ENCODE measurements around the gene IL17RA. TPM values are rescaled to one million over a fixed set of nuclear protein-coding genes. Genes with fewer than 3 reads are reported as not detected.
"Not testable (repeated sequence)": the region's sequence is repeated elsewhere in the genome, so short reads cannot be mapped to it uniquely, and the experiment has no call there.

IL17RA gene
- 3.6 and 4.3 TPM in 2 replicates for total RNA-seq (2014; rRNA removed; shearing (Covaris generic))

GRCh38 chr22:17084554-17085276 is at the start of gene IL17RA:
IL17RA (plus strand) TSS chr22:17085000; CDS start chr22:17085092, 92 bp downstream.
- DNase-seq, result peak; percentile 98
- H3K4me3 ChIP-seq (ENCODE audit: insufficient read depth, low read depth, low read length), result peak within 1 kb of the TSS; percentile 66
- no peaks in the 10 kb centered on the region for H3K36me3 ChIP-seq (replicated peaks; ENCODE audit: control insufficient read depth, insufficient read depth, low read length)
- peaks cover 23% of the 10 kb centered on the region for H3K27me3 ChIP-seq (ENCODE audit: control insufficient read depth, insufficient read depth, low read length)

DNA sequence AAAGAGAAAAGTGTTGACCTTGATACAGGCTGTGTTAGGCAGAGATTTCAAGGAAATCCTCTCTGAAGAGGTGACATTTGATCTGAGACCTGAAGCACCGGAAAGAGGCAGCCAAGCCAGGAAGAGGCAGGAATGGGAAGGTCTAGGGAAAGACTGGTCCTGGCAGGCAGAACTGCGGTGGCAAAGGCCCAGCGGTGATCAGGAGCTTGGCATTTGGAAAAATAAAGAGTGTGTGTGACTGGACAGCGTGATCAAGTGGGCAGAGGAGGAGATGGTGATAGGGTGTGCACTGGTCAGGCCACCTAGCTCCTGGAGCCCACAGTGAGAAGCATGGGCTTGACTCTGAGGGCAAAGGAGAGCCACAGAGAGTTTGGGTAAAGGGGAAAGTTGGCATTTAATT is 49.6 kb upstream of the IL17RA start:
- Histone ChIP-seq H3K4me3 (ENCODE audit: insufficient read depth, low read depth, low read length) (no peak overlapping the region), H3K27me3 (ENCODE audit: control insufficient read depth, insufficient read depth, low read length) (no peaks in the 10 kb centered on the region; the same call in 1 of the 2 replicates), H3K36me3 (replicated peaks; ENCODE audit: control insufficient read depth, insufficient read depth, low read length) (no peaks in the 10 kb centered on the region)
- DNase-seq, result no peak

DNA sequence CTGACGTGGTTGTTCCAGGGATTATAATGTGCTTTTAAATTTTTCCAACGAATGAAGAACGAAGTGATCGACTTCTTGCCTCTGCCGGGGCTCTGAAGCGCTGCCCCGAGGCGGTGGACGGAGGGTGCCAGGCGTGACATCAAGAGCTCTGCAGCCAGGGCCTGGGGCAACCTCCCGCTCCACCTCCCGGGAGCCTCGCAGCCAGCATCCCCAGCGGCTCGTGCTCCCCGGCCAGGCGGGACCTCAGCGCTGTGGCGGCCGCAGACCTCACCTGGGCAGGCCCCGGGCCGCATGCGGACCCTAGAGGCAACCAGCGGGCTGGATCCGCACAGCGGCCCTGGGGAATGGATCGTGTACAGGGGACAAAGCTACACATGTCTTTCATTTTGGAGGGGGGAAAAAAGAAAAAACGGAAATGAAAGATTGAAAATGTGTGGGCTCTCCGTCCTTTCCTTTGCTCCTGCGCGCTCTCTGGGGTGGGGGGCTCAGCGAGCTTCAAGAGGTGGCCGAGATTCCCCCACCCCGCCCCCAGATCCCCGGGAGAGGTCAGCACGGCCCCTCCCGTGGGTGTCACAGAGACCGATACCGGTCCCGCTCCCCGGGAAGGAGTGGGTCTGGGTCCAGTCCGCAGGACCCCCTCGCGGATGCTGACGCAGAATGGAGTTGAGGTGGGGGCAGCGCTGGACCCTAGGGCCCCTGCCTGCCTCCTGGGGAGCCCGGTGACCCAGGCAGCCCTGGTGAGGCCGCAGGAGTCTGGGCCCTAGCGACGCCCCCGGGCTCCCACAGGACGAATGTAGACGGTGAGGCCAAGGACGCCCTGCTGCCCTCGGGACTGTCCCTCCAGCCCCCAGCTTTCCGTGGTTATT is 48.6 kb upstream of the IL17RA start:
- not testable (repeated sequence) for H3K4me3 ChIP-seq (ENCODE audit: insufficient read depth, low read depth, low read length); H3K27me3 ChIP-seq (ENCODE audit: control insufficient read depth, insufficient read depth, low read length); H3K36me3 ChIP-seq (replicated peaks; ENCODE audit: control insufficient read depth, insufficient read depth, low read length)
- DNase-seq, result peak; percentile 47

- H3K27me3 ChIP-seq (ENCODE audit: control insufficient read depth, insufficient read depth, low read length); H3K4me3 ChIP-seq (ENCODE audit: insufficient read depth, low read depth, low read length); H3K36me3 ChIP-seq (replicated peaks; ENCODE audit: control insufficient read depth, insufficient read depth, low read length): not testable (repeated sequence)
- DNase-seq, result peak; percentile 38
Observed at GRCh38 chr22:17036842-17037711, 47.7 kb upstream of the IL17RA start.

- H3K4me3 ChIP-seq (ENCODE audit: insufficient read depth, low read depth, low read length), result no peak overlapping the region
- H3K36me3 ChIP-seq (replicated peaks; ENCODE audit: control insufficient read depth, insufficient read depth, low read length), result no peaks in the 10 kb centered on the region
- no peaks in the 10 kb centered on the region for H3K27me3 ChIP-seq (ENCODE audit: control insufficient read depth, insufficient read depth, low read length)
- DNase-seq, result no peak
Observed at GRCh38 chr22:17043521-17043920, 41.3 kb upstream of the IL17RA start.

GRCh38 chr22:17046566-17047348 is 38.0 kb upstream of the IL17RA start:
- no peak for DNase-seq
- Histone ChIP-seq H3K36me3 (replicated peaks; ENCODE audit: control insufficient read depth, insufficient read depth, low read length) (no peaks in the 10 kb centered on the region), H3K4me3 (ENCODE audit: insufficient read depth, low read depth, low read length) (no peak overlapping the region), H3K27me3 (ENCODE audit: control insufficient read depth, insufficient read depth, low read length) (no peaks in the 10 kb centered on the region)

DNA sequence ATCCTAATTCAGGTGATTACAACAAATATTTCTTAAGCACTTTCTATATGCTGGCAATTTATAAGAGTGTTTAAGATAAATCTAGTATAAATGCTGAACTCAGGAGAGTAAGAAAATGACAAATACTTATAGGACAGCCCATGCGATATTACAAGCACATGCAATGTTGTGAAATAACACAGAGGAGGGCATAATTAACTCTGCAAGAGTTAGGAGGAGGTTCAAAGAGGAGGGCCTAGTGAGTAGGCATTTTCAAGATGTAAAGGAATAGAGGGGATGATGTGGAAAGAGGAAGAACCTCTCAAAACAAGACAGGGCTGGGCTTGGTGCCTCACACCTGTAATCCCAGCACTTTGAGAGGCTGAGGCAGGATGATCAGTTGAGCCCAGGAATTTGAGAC is 37.1 kb upstream of the IL17RA start:
- DNase-seq, result no peak
- Histone ChIP-seq H3K27me3 (ENCODE audit: control insufficient read depth, insufficient read depth, low read length) (no peaks in the 10 kb centered on the region), H3K4me3 (ENCODE audit: insufficient read depth, low read depth, low read length) (no peak overlapping the region), H3K36me3 (replicated peaks; ENCODE audit: control insufficient read depth, insufficient read depth, low read length) (no peaks in the 10 kb centered on the region)

DNA sequence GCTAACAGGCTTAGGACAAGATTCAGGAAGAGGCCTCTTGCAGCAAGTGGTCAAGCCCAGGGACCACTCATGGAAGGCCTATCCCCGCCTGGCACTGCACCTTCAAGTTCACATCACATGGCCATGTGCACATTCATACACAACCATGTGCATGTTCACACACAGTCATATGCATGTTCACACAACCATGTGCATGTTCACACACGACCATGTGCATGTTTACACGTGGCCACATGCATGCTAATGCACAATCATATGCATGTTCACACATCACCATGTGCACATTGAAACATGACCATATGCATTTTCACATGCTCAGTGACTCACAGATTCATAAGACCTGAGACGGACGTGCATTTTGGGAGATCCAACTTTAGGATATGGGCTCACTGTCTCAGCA is 28.7 kb upstream of the IL17RA start:
- Histone ChIP-seq H3K27me3 (ENCODE audit: control insufficient read depth, insufficient read depth, low read length) (no peaks in the 10 kb centered on the region), H3K4me3 (ENCODE audit: insufficient read depth, low read depth, low read length) (no peak overlapping the region), H3K36me3 (replicated peaks; ENCODE audit: control insufficient read depth, insufficient read depth, low read length) (no peaks in the 10 kb centered on the region)
- no peak for DNase-seq

DNA sequence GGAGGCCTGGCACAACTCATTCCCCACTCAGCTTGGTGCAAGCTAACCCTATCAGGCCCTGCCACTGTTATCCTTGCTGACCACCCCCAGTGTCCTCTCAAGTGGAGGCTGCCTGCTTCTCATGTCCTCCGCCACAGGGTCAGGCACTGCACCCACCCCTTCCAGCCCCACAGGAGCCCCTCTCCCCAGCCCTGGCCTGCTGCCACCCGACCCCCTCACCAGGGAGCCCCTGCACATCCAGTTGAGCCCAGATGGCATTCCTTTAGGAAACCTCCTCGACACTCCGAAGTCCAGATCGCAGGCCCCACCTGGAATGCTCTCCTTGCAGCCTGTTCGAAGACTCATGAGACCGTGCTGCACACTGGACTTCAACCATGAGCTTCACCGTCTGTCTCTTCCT is 28.0 kb upstream of the IL17RA start:
- no peaks in the 10 kb centered on the region for H3K36me3 ChIP-seq (replicated peaks; ENCODE audit: control insufficient read depth, insufficient read depth, low read length)
- no peak overlapping the region for H3K4me3 ChIP-seq (ENCODE audit: insufficient read depth, low read depth, low read length)
- no peaks in the 10 kb centered on the region for H3K27me3 ChIP-seq (ENCODE audit: control insufficient read depth, insufficient read depth, low read length)
- DNase-seq, result no peak

DNA sequence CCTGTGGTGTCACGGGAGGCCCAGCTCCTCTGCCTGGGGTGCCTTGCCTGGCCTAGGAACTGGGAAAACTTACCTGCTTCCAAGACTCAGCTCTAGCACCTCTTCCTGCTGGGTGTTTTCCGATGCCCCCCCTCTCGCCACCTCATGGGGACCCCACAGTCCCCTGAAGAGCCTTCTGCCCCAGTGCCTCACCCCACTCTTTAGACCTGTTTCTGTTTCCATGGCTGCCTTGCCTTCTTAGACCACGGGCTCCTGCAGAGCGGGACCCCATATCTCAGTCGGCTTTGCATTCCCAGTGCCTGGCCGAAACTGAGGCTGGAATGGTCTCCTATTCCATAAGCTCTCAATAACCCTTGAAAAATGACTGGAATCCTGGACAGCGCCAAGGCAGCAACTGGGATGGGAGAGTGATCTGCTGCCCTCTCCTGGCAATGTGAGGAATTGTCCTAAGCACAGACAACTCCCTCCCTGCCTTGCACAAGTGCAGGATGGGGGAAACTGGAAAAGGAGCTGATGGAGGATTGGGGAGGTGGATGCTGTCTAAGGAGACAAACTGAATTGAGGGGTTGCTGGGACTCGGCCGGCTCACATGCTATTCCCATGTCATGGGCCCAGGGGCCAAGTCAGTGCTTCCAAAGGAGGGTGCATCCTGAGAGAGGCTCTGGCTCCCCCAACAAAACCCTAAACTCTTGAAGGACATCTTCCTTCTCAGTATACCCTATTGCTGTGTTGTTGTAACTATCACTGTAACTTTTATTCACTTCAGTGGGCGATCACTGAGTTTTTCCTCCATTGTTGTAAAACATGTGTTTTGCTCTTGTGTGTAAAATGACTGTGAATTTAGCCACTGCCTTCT is 26.6 kb upstream of the IL17RA start:
- Histone ChIP-seq H3K4me3 (ENCODE audit: insufficient read depth, low read depth, low read length) (no peak overlapping the region), H3K27me3 (ENCODE audit: control insufficient read depth, insufficient read depth, low read length) (no peaks in the 10 kb centered on the region), H3K36me3 (replicated peaks; ENCODE audit: control insufficient read depth, insufficient read depth, low read length) (no peaks in the 10 kb centered on the region)
- peak; percentile 86 for DNase-seq

DNA sequence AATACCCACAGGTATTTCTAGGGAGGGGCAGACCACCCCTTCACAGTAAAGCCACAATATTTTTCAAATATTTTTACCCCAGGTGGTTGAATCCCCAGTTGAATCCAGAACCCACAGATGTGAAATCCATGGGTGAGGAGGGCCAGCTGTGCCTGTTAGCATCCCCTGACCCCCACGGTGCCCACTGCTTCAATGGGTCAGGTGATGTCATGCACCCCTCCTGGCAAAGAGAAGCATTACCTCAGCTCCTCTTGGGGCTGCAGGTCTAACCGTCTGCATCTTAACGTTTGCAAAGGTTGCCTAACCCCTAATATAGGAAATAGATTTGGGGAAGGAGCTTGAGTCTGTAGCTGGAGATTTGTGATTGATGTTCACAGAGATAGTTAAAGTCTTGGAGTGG is 24.7 kb upstream of the IL17RA start:
- peak; percentile 58 for DNase-seq
- no peaks in the 10 kb centered on the region for H3K27me3 ChIP-seq (ENCODE audit: control insufficient read depth, insufficient read depth, low read length)
- no peak overlapping the region for H3K4me3 ChIP-seq (ENCODE audit: insufficient read depth, low read depth, low read length)
- H3K36me3 ChIP-seq (replicated peaks; ENCODE audit: control insufficient read depth, insufficient read depth, low read length), result no peaks in the 10 kb centered on the region

DNA sequence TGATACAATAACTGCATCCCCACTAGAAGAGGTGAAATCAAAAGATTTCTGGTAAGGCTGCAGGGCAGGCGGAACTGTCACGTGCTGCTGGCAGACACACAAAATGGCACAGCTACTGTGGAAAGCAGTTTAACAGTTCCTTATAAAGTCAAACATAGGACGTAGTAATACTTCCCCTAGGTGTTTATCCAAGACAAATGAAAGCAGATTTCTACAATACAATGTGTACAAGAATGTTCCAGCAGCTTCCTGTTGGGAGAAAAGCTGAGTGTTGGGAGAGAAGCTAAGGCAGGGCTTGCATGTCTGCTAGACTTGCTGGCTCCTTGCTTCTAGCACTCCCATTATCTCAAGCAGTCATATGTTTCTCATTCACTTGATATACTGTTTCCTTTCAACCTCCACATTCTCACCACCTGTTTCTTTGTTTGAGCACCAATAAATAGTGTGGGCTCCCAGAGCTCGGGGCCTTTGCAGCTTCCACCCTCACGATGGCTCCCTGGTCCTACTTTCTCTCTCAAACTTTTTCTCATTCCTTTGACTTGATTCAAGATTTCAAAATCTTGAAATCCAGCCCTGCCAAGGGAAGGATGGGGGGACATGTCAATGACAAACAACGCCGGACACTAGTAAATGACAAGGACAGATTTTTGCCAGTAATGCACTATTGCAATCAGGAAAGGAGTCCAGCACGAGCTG is 21.2 kb upstream of the IL17RA start:
- H3K27me3 ChIP-seq (ENCODE audit: control insufficient read depth, insufficient read depth, low read length), result no peaks in the 10 kb centered on the region
- no peak for DNase-seq
- H3K4me3 ChIP-seq (ENCODE audit: insufficient read depth, low read depth, low read length), result no peak overlapping the region
- no peaks in the 10 kb centered on the region for H3K36me3 ChIP-seq (replicated peaks; ENCODE audit: control insufficient read depth, insufficient read depth, low read length)

Data from H7 (cell line).